ENCODE measurements around the gene GRIN2B.

DNA sequence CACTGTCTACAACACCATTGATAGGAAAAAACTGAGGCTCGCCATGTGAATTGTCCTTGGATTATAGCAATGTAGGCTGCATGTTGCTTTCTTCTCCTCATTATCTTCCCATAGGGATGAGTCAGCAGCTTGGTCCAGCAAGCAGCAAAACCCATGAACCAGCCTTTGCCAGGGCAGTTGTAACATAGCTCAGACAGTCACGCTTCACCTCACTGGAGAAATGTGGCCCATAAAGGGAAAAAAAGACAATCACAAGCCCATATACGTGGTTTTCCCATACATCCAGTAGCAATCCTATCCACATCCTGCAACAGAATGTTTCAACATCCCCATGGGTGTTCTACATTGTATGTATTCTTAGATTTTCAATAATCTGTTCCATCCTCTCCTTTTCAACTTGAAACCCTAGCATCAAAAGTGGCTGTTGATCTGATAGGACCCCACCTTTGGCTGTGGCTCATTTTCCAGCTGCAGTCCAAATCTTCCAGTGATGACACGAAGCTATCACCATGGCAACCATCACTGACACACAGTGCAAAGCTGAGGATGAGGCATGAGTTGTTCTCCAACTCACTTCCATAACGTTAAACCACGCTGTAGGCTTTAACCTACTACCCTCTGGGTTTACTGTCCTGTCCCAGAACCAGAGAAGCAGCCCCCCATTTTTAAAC is 34.0 kb downstream of the GRIN2B start:
- TF ChIP-seq, protein P1, sequence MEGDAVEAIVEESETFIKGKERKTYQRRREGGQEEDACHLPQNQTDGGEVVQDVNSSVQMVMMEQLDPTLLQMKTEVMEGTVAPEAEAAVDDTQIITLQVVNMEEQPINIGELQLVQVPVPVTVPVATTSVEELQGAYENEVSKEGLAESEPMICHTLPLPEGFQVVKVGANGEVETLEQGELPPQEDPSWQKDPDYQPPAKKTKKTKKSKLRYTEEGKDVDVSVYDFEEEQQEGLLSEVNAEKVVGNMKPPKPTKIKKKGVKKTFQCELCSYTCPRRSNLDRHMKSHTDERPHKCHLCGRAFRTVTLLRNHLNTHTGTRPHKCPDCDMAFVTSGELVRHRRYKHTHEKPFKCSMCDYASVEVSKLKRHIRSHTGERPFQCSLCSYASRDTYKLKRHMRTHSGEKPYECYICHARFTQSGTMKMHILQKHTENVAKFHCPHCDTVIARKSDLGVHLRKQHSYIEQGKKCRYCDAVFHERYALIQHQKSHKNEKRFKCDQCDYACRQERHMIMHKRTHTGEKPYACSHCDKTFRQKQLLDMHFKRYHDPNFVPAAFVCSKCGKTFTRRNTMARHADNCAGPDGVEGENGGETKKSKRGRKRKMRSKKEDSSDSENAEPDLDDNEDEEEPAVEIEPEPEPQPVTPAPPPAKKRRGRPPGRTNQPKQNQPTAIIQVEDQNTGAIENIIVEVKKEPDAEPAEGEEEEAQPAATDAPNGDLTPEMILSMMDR (CRISPR knock-in tag; IDR thresholded peaks at IDR 0.05): no peak
- no peak for TF ChIP-seq ZNF570 (CRISPR knock-in tag; IDR thresholded peaks at IDR 0.05; ENCODE audit: borderline replicate concordance)
- TF ChIP-seq, protein P2, sequence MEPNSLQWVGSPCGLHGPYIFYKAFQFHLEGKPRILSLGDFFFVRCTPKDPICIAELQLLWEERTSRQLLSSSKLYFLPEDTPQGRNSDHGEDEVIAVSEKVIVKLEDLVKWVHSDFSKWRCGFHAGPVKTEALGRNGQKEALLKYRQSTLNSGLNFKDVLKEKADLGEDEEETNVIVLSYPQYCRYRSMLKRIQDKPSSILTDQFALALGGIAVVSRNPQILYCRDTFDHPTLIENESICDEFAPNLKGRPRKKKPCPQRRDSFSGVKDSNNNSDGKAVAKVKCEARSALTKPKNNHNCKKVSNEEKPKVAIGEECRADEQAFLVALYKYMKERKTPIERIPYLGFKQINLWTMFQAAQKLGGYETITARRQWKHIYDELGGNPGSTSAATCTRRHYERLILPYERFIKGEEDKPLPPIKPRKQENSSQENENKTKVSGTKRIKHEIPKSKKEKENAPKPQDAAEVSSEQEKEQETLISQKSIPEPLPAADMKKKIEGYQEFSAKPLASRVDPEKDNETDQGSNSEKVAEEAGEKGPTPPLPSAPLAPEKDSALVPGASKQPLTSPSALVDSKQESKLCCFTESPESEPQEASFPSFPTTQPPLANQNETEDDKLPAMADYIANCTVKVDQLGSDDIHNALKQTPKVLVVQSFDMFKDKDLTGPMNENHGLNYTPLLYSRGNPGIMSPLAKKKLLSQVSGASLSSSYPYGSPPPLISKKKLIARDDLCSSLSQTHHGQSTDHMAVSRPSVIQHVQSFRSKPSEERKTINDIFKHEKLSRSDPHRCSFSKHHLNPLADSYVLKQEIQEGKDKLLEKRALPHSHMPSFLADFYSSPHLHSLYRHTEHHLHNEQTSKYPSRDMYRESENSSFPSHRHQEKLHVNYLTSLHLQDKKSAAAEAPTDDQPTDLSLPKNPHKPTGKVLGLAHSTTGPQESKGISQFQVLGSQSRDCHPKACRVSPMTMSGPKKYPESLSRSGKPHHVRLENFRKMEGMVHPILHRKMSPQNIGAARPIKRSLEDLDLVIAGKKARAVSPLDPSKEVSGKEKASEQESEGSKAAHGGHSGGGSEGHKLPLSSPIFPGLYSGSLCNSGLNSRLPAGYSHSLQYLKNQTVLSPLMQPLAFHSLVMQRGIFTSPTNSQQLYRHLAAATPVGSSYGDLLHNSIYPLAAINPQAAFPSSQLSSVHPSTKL (CRISPR knock-in tag; IDR thresholded peaks at IDR 0.05): no peak
- no peak for TF ChIP-seq ARNTL (CRISPR knock-in tag; IDR thresholded peaks at IDR 0.05)
- TF ChIP-seq EZH2 (conservative IDR thresholded peaks at IDR 0.05; ENCODE audit: low read depth, low read length): no peak
- TF ChIP-seq AGO2 (optimal IDR thresholded peaks at IDR 0.05; ENCODE audit: low read depth, low read length): no peak
- TF ChIP-seq, protein P3, sequence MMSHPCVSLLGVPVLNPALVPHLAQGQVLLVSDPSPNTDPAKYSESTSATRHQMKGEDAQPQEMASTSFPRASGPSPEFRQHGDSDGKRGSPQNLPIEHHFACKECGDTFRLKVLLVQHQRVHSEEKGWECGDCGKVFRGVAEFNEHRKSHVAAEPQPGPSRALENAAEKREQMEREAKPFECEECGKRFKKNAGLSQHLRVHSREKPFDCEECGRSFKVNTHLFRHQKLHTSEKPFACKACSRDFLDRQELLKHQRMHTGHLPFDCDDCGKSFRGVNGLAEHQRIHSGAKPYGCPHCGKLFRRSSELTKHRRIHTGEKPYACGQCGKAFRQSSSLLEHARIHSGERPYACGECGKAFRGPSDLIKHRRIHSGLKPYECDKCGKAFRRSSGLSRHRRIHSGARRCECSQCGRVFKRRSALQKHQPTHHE (CRISPR knock-in tag; IDR thresholded peaks at IDR 0.05; ENCODE audit: borderline replicate concordance): no peak
- TF ChIP-seq RAD21 (CRISPR knock-in tag; IDR thresholded peaks at IDR 0.05): no peak
- no peak for TF ChIP-seq ZNF550 (CRISPR knock-in tag; IDR thresholded peaks at IDR 0.05; ENCODE audit: borderline replicate concordance)
- no peak for TF ChIP-seq RXRA (CRISPR knock-in tag; IDR thresholded peaks at IDR 0.05)

Measured in HepG2 (cell line).